ENCODE data around the gene IGF1. TPM values are rescaled to one million over a fixed set of nuclear protein-coding genes. Genes with fewer than 3 reads are reported as not detected.

IGF1 gene
- total and polyA plus RNA-seq, 9 of the 15 experiments (the other 6 are each of a cell fraction or from before 2014, with no cell fraction given), result 3.7 to 13.9 (median 4.5) TPM

- TF ChIP-seq SMARCA5 (IDR thresholded peaks at IDR 0.05), result no peak
- peak; percentile 98 for TF ChIP-seq BHLHE40 (IDR thresholded peaks at IDR 0.05; ENCODE audit: low read length)
- TF ChIP-seq RCOR1 (IDR thresholded peaks at IDR 0.05; ENCODE audit: borderline replicate concordance in 1 of 2, low read depth in 2 of 2, low read length in 2 of 2), result peak in 1 of 2 experiments; percentile 34; a peak in 1 of 4 replicates
- no peak for TF ChIP-seq SREBF2 (CRISPR knock-in tag; IDR thresholded peaks at IDR 0.05)
- TF ChIP-seq BCLAF1 (IDR thresholded peaks at IDR 0.05; ENCODE audit: borderline replicate concordance in 1 of 2, control insufficient read depth in 1 of 2, low read depth in 2 of 2, low read length in 1 of 2), result no peak
- peak; percentile 39; the same call in 1 of the 2 replicates for TF ChIP-seq HDAC2 (IDR thresholded peaks at IDR 0.05)
- peak in 1 of 2 experiments; percentile 48; a peak in 1 of 3 replicates for TF ChIP-seq CBX3 (IDR thresholded peaks at IDR 0.05; ENCODE audit: borderline replicate concordance in 1 of 2, low read length in 2 of 2)
- no peak for TF ChIP-seq BRF2 (IDR thresholded peaks at IDR 0.05; ENCODE audit: borderline replicate concordance, insufficient read depth, insufficient read length)
- TF ChIP-seq ZBTB2 (IDR thresholded peaks at IDR 0.05), result no peak
- TF ChIP-seq MEIS2 (IDR thresholded peaks at IDR 0.05; ENCODE audit: partially characterized antibody), result peak; percentile 56
- TF ChIP-seq DLX4 (CRISPR knock-in tag; IDR thresholded peaks at IDR 0.05), result no peak
- no peak for TF ChIP-seq HNRNPUL1 (IDR thresholded peaks at IDR 0.05; ENCODE audit: low read length)
- no peak for TF ChIP-seq ZMIZ1 (IDR thresholded peaks at IDR 0.05; ENCODE audit: low read depth in 2 of 2, low read length in 2 of 2)
- no peak for TF ChIP-seq SLC30A9 (CRISPR knock-in tag; IDR thresholded peaks at IDR 0.05)
- TF ChIP-seq ETV1 (tag; conservative IDR thresholded peaks at IDR 0.05; ENCODE audit: low read depth), result no peak
- no peak for TF ChIP-seq ZNF184 (CRISPR knock-in tag; IDR thresholded peaks at IDR 0.05)
Observed at GRCh38 chr12:102406033-102406584, 74.3 kb downstream of the IGF1 start (continued).

All from K562 (cell line).